ENCODE measurements around the gene ZNF207.
"Not testable (repeated sequence)": the region's sequence is repeated elsewhere in the genome, so short reads cannot be mapped to it uniquely, and the experiment has no call there.

ZNF207 gene

GRCh38 chr17:32345951-32346600 is 3.9 kb upstream of the ZNF207 start:
- TF ChIP-seq, protein P1, sequence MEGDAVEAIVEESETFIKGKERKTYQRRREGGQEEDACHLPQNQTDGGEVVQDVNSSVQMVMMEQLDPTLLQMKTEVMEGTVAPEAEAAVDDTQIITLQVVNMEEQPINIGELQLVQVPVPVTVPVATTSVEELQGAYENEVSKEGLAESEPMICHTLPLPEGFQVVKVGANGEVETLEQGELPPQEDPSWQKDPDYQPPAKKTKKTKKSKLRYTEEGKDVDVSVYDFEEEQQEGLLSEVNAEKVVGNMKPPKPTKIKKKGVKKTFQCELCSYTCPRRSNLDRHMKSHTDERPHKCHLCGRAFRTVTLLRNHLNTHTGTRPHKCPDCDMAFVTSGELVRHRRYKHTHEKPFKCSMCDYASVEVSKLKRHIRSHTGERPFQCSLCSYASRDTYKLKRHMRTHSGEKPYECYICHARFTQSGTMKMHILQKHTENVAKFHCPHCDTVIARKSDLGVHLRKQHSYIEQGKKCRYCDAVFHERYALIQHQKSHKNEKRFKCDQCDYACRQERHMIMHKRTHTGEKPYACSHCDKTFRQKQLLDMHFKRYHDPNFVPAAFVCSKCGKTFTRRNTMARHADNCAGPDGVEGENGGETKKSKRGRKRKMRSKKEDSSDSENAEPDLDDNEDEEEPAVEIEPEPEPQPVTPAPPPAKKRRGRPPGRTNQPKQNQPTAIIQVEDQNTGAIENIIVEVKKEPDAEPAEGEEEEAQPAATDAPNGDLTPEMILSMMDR (IDR thresholded peaks at IDR 0.05; ENCODE audit: low read depth, low read length, missing control alignments) = no peak
- no peak for DNase-seq (ENCODE audit: low read depth)
- in situ Hi-C loops (cut with HindIII; ENCODE audit: low sequenced_read_pairs) = no loop called here
- H3K4me3 ChIP-seq (ENCODE audit: low read depth, low read length) = no peak overlapping the region

DNA sequence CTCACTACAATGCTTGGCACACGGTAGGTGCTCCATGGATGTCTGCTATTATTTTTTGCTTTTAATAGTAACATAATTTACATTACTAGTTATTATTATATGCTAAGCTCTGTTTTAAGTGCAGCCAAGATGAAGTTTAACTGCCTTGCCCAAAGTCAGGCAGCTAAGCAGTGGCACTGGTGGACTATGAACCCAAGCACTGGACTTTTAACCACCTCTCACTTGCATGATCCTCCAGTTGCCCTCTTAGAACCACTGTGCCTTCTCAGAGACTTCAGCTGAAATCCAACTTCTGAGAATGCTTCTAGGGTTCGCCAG is 1.5 kb upstream of the ZNF207 start:
- DNase-seq (ENCODE audit: low read depth) = no peak
- no peak overlapping the region for H3K4me3 ChIP-seq (ENCODE audit: low read depth, low read length)
- in situ Hi-C loops (cut with HindIII; ENCODE audit: low sequenced_read_pairs) = no loop called here
- TF ChIP-seq, protein P1 (IDR thresholded peaks at IDR 0.05; ENCODE audit: low read depth, low read length, missing control alignments) = no peak

- in situ Hi-C loops (cut with HindIII; ENCODE audit: low sequenced_read_pairs) = no loop called here
These were observed 479 bp upstream of the ZNF207 start for GRCh38 chr17:32349503-32349853.

DNA sequence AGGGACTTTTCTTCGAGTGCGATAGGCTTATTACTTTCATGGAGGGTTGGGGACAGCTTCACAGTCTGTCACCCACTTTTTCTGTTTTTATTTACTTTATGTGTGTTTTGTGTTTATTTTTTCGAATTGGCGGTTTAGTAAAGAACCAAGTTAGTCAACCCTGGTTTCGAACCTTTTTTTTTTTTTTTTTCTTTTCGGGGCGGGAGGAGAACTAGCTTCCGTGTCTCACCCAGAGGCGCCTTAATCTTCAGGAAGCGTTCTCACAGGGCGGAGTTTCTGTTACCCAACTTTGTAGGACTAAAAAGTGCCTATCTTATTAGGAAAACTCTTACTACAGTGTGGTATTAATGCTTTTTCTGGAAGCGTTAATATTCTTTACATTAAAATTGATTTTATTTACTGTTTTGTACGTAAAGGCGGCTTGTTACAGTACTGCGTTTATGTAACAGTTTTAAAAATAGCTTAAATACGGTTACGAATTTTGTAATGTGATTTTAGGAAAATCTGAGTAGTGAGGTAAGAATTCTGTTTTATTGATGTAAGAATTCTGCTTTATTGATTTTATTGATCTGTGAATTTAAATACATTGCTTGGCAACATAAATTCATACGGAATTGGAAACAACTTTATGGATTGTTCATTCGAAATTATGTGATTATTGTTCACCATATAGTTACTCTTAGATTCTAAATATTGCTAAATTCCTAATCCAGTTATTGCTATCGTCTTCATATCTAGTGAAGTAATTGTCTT is 885 bp downstream of the ZNF207 start:
- no peak for DNase-seq (ENCODE audit: low read depth)
- peak overlapping the region; percentile 92 for H3K4me3 ChIP-seq (ENCODE audit: low read depth, low read length)
- TF ChIP-seq, protein P1 (IDR thresholded peaks at IDR 0.05; ENCODE audit: low read depth, low read length, missing control alignments) = no peak
- in situ Hi-C loops (cut with HindIII; ENCODE audit: low sequenced_read_pairs) = no loop called here

More at GRCh38 chr17:32349503-32349853, 479 bp upstream of the ZNF207 start:
- TF ChIP-seq, protein P1 (IDR thresholded peaks at IDR 0.05; ENCODE audit: low read depth, low read length, missing control alignments) = no peak
- no peak for DNase-seq (ENCODE audit: low read depth)
- peak overlapping the region; percentile 92 for H3K4me3 ChIP-seq (ENCODE audit: low read depth, low read length)

DNA sequence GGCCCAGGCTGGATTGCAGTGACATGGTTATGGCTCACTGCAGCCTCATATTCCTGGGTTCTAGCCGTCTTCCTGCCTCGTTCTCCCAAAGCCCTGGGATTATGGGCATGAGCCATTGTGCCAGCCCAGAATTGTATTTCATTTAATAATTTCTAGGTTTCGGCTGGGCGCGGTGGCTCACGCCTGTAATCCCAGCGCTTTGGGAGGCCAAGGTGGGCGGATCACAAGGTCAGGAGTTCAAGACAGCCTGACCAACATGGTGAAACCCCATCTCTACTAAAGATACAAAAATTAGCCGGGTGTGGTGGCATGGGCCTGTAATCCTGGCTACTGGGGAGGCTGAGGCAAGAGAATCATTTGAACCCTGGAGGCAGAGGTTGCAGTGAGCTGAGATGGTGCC is 2.8 kb downstream of the ZNF207 start:
- DNase-seq (ENCODE audit: low read depth); in situ Hi-C loops (cut with HindIII; ENCODE audit: low sequenced_read_pairs): not testable (repeated sequence)
- peak overlapping the region; percentile 92 for H3K4me3 ChIP-seq (ENCODE audit: low read depth, low read length)

DNA sequence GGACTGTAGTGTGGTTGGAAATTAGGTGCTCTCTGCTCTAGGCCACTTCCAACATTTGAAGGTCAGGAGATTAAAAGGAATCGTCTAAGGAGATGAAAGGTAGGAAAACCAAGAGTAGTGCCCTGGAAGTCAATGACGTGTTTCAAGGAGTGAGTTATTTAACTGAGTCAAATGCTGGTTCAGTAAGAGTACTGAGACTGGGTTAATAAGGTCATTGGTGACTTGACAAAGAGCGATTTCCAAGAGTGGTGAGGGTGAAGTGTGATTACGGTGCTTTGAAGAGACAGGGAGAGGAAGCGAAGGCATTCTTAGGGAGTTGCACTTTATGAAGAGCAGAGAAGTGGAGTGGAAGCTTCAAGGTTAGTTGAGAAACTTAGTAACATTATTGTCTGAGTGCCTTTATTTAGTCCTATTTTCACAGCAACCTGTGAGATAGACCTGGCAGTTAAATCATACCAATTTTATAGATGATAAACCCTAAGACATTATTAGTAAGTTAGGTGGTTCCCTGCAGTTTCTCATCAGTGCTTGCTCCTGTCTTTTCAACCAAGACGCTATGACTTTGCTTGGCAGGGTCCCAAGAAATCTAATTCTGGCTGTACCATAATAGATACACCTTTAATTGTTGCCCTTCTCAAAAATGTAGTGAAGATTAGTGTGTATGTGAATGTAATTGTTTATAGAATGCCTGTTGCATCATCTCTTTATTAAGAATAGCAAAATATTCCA is 5.9 kb downstream of the ZNF207 start:
- in situ Hi-C loops (cut with HindIII; ENCODE audit: low sequenced_read_pairs) = no loop called here
- no peak for DNase-seq (ENCODE audit: low read depth)
- H3K4me3 ChIP-seq (ENCODE audit: low read depth, low read length) = no peak overlapping the region
- TF ChIP-seq, protein P1 (IDR thresholded peaks at IDR 0.05; ENCODE audit: low read depth, low read length, missing control alignments) = no peak

DNA sequence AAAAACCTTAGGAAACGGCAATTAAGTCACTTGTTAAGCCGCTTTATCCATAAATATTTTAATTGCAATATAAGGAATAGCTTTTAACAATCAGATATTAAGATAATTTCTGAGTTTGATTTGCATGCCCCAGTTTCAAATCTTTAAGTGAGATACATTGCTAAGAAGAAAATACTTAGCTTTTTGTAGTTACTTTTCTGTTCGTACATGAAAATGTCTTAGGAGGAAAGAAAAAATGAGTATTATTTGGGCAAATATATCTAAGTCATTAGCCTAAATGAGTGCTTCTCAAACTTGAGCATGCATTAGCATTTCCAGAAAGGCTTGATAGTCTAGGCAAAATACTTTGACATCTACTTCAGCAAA is 6.4 kb downstream of the ZNF207 start:
- H3K4me3 ChIP-seq (ENCODE audit: low read depth, low read length) = no peak overlapping the region
- TF ChIP-seq, protein P1 (IDR thresholded peaks at IDR 0.05; ENCODE audit: low read depth, low read length, missing control alignments) = no peak
- in situ Hi-C loops (cut with HindIII; ENCODE audit: low sequenced_read_pairs) = no loop called here

More for the DNA sequence above, 6.4 kb downstream of the ZNF207 start:
- no peak for DNase-seq (ENCODE audit: low read depth)

Data from astrocyte of the cerebellum (primary cell).